Lung (tissue), 12 donors: ENCODE data around the gene PSMD8. TPM values are rescaled to one million over a fixed set of nuclear protein-coding genes. Genes with fewer than 3 reads are reported as not detected.

Experiments
- ATAC-seq: fragments of 200-7000 bp; cut with Tn5 transposase; one replicate; pipeline ENCODE4 v1.9.1; 2020; ENCODE audit warnings: moderate number of reproducible peaks; ENCODE audit not compliant: insufficient read depth, low FRiP score
- DNase-seq, 3 donors: peaks; one replicate each; pipeline ENCODE4 v3.0.0-alpha.2; 2013 to 2017
- H3K27ac ChIP-seq, 2 donors: one replicate each; pipeline ENCODE4 v1.5.1; 2013; ENCODE audit warnings: mild to moderate bottlenecking in 2 of 2, moderate library complexity in 2 of 2, control low read depth in 1 of 2, inconsistent platforms in 1 of 2, low read depth in 1 of 2, low read length in 1 of 2
- H3K27me3 ChIP-seq, 3 donors: one replicate each; pipeline ENCODE4 v1.5.1; 2013; ENCODE audit warnings: low read length in 2 of 3; ENCODE audit not compliant: control insufficient read depth in 3 of 3, insufficient read depth in 3 of 3
- H3K36me3 ChIP-seq, 4 donors: one replicate each; pipeline ENCODE4 v1.5.1; 2013; ENCODE audit warnings: low read length in 4 of 4, mild to moderate bottlenecking in 1 of 4, moderate library complexity in 1 of 4; ENCODE audit not compliant: control insufficient read depth in 4 of 4, insufficient read depth in 4 of 4
- H3K4me1 ChIP-seq, 5 donors: one replicate each; pipeline ENCODE4 v1.5.1; 2013; ENCODE audit warnings: low read length in 5 of 5, mild to moderate bottlenecking in 2 of 5, moderate library complexity in 1 of 5; ENCODE audit not compliant: control insufficient read depth in 5 of 5, insufficient read depth in 5 of 5
- H3K4me3 ChIP-seq: one replicate; pipeline ENCODE4 v1.5.1; 2013; ENCODE audit warnings: mild to moderate bottlenecking, control low read depth, moderate library complexity
- H3K9ac ChIP-seq, 2 donors: one replicate each; pipeline ENCODE4 v1.5.1; 2013; ENCODE audit warnings: low read length in 2 of 2, control low read depth in 1 of 2; ENCODE audit not compliant: insufficient read depth in 1 of 2
- H3K9me3 ChIP-seq, 4 donors: one replicate each; pipeline ENCODE4 v1.5.1; 2013; ENCODE audit warnings: low read length in 3 of 4, mild to moderate bottlenecking in 1 of 4, moderate library complexity in 1 of 4; ENCODE audit not compliant: control insufficient read depth in 4 of 4, insufficient read depth in 3 of 4
- WGBS, 2 donors: extraction: QIAGEN DNeasy Blood & Tissue Kit; methylation state at CpG; one replicate each; pipeline ENCODE4 v1.1.7; 2013; 5-methylcytosine and 5-hydroxymethylcytosine counted together
- polyA plus RNA-seq, 2 donors: library from polyadenylated mRNA; stranded (reverse); fragments of 200-250 nt; gene quantifications; one replicate each; pipeline ENCODE4 v1.2.1, GENCODE V29; 2013
- total RNA-seq, 2 donors: library from RNA; depleted of rRNA in 1 of 2; stranded (reverse); fragments of >200 nt in 1 of 2; gene quantifications; one replicate each; pipeline ENCODE4 v1.2.1, GENCODE V29; 2014 to 2021
- TF ChIP-seq, protein P1 (sequence below): IDR thresholded peaks from 2 replicates; pipeline ENCODE4 v1.5.1; 2012; ENCODE audit warnings: mild to moderate bottlenecking; ENCODE audit errors: control extremely low read depth, extremely low read depth
- donor health status: control.
- donor health status: control.
- donor health status: Bipolar disorder and iron deficiency.
- donor health status: healthy.
- donor health status: DM: yes; HTN: yes; CAD: no.

PSMD8 gene
- total and polyA plus RNA-seq, 4 donors, result 65.4 to 233 (median 149) TPM

DNA sequence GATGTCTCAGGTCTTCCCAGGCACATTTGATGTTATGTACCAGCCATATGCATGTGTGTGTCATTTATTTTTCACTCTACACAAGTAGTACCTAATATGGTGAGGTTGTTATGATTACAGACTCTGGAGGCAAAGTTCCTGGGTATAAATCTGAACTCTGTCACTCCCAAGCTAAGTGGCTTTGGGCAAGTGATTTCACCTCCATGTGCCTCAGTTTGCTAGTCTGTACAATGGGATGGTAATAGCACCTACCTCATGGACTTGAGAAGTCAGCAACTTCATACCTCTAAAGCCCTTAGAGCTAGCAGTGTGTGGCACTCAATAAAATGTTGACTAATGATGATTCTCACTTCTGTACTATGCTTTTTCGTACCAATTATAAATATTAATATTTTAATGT, 42.6 kb upstream of the PSMD8 start:
- WGBS, 2 donors, result 90 to 93% methylated on average over 1 of the region's 1 CpG

GRCh38 chr19:38333245-38333644, 41.1 kb upstream of the PSMD8 start:
- no peak overlapping the region for H3K9ac ChIP-seq
- peaks cover 0 to 3% (median 0%) of the 10 kb centered on the region in 4 donors for H3K36me3 ChIP-seq
- H3K27ac ChIP-seq, result no peak overlapping the region
- H3K4me3 ChIP-seq, result no peak overlapping the region
- H3K9me3 ChIP-seq, result no peaks in the 10 kb centered on the region
- no peak for ATAC-seq
- H3K27me3 ChIP-seq, result no peaks in the 10 kb centered on the region
- peak in 2 of 3 donors; percentile 30 to 53 for DNase-seq
- WGBS, 2 donors, result 75 to 81% methylated on average over 9 of the region's 9 CpGs
- TF ChIP-seq, protein P1, sequence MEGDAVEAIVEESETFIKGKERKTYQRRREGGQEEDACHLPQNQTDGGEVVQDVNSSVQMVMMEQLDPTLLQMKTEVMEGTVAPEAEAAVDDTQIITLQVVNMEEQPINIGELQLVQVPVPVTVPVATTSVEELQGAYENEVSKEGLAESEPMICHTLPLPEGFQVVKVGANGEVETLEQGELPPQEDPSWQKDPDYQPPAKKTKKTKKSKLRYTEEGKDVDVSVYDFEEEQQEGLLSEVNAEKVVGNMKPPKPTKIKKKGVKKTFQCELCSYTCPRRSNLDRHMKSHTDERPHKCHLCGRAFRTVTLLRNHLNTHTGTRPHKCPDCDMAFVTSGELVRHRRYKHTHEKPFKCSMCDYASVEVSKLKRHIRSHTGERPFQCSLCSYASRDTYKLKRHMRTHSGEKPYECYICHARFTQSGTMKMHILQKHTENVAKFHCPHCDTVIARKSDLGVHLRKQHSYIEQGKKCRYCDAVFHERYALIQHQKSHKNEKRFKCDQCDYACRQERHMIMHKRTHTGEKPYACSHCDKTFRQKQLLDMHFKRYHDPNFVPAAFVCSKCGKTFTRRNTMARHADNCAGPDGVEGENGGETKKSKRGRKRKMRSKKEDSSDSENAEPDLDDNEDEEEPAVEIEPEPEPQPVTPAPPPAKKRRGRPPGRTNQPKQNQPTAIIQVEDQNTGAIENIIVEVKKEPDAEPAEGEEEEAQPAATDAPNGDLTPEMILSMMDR, result no peak
- H3K4me1 ChIP-seq, result peaks cover 0 to 8% (median 0%) of the 10 kb centered on the region in 5 donors

More for the DNA sequence above, 42.6 kb upstream of the PSMD8 start:
- H3K9me3 ChIP-seq, result no peaks in the 10 kb centered on the region
- DNase-seq (no peak), ATAC-seq (no peak)
- H3K27ac ChIP-seq, result no peak overlapping the region
- no peak overlapping the region for H3K4me3 ChIP-seq
- H3K4me1 ChIP-seq, result peaks cover 0 to under 1% (median 0%) of the 10 kb centered on the region in 5 donors
- peaks cover 0 to 19% (median 0%) of the 10 kb centered on the region in 4 donors for H3K36me3 ChIP-seq
- H3K9ac ChIP-seq, result no peak overlapping the region
- TF ChIP-seq, protein P1, result no peak
- no peaks in the 10 kb centered on the region for H3K27me3 ChIP-seq

DNA sequence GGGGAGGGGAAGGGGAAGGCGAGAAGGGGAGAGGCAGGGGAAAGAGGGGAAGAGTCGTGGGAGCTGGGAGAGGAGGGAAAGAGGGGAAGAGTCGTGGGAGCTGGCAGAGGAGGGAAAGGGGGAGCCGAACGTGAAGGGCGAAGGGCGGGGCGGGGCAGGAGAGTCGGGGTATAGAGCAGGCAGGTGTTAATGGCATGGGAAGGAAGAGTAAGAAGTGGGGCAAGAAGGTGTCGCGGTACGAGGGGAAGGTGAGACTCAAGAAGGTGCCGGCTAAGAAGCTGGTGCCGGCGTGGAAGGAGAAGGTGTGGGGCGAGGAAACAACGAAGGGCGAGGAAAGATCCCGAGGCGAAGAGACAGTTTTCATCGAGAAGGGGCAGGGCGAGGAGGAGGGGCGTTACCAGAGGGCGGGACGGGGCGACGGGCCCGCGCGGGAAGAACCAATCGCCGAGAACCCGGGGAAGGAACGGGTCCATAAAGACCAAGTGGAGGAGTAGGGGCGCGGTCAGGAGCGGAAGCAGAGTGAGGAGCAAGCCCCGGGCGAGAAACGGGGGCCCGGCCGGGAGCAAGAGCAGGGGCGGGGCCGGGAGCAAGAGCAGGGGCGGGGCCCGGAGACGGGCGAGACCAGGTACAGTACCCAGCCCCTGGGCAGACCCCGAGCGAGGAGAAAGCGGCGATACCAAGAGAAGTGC, 38.3 kb upstream of the PSMD8 start:
- Histone ChIP-seq H3K27ac (peak overlapping the region; percentile 89 to 90), H3K27me3 (no peaks in the 10 kb centered on the region), H3K9ac (peak overlapping the region in 1 of 2 donors; percentile 84), H3K4me3 (peak overlapping the region; percentile 58), H3K36me3 (peaks cover 0 to 2% (median 0%) of the 10 kb centered on the region in 4 donors), H3K9me3 (no peaks in the 10 kb centered on the region), H3K4me1 (peaks cover 0 to 8% (median 0%) of the 10 kb centered on the region in 5 donors)
- WGBS, 2 donors, result 1% methylated on average over 52 of the region's 52 CpGs
- DNase-seq (peak; percentile 94 to 96 (median 96)), ATAC-seq (peak; percentile 90)
- TF ChIP-seq, protein P1, result no peak
